Stomach (tissue), 4 donors: ENCODE measurements around the gene PLSCR3.

Experiments
- CTCF ChIP-seq, 7 experiments: fragments of 450-650 bp in 4 of 7; fragments of 200-600 bp in 3 of 7; sonication (generic) in 3 of 7; IDR thresholded peaks; one replicate each; pipeline ENCODE4 v1.5.1; 2016 to 2019; ENCODE audit warnings: antibody characterized with exemption in 7 of 7, control low read depth in 2 of 7, mild to moderate bottlenecking in 1 of 7
- EP300 ChIP-seq: sonication (generic); formaldehyde crosslinking; IDR thresholded peaks from one replicate; pipeline ENCODE4 v1.6.1; 2017; ENCODE audit warnings: antibody characterized with exemption
- POLR2A ChIP-seq, 4 donors: fragments of 450-650 bp; IDR thresholded peaks; one replicate each; pipeline ENCODE4 v1.6.1; 2016; ENCODE audit warnings: antibody characterized with exemption in 4 of 4, control low read depth in 2 of 4, mild to moderate bottlenecking in 1 of 4, moderate library complexity in 1 of 4
- POLR2AphosphoS5 ChIP-seq, 3 donors: sonication (generic); formaldehyde crosslinking; IDR thresholded peaks; one replicate each; pipeline ENCODE4 v1.6.1; 2016; ENCODE audit warnings: antibody characterized with exemption in 3 of 3

GRCh38 chr17:7435676-7436555 is 41.6 kb upstream of the PLSCR3 start:
- TF ChIP-seq POLR2AphosphoS5 (IDR thresholded peaks at IDR 0.05) (no peak), CTCF (IDR thresholded peaks at IDR 0.05) (no peak), EP300 (no peak), POLR2A (IDR thresholded peaks at IDR 0.05) (no peak)
